GM12801 (cell line): ENCODE results near the gene BABAM1.

Source experiments
- TF ChIP-seq, protein P1 (sequence below): IDR thresholded peaks from one replicate; pipeline ENCODE4 v1.5.1; 2011; ENCODE audit warnings: control low read depth; ENCODE audit not compliant: insufficient read length; ENCODE audit errors: extremely low read depth

BABAM1 gene

GRCh38 chr19:17245535-17245984 is 21.7 kb upstream of the BABAM1 start, which contains the start of gene NR2F6:
NR2F6 (minus strand) TSS chr19:17245919; CDS start chr19:17245220, 699 bp downstream.
- TF ChIP-seq, protein P1, sequence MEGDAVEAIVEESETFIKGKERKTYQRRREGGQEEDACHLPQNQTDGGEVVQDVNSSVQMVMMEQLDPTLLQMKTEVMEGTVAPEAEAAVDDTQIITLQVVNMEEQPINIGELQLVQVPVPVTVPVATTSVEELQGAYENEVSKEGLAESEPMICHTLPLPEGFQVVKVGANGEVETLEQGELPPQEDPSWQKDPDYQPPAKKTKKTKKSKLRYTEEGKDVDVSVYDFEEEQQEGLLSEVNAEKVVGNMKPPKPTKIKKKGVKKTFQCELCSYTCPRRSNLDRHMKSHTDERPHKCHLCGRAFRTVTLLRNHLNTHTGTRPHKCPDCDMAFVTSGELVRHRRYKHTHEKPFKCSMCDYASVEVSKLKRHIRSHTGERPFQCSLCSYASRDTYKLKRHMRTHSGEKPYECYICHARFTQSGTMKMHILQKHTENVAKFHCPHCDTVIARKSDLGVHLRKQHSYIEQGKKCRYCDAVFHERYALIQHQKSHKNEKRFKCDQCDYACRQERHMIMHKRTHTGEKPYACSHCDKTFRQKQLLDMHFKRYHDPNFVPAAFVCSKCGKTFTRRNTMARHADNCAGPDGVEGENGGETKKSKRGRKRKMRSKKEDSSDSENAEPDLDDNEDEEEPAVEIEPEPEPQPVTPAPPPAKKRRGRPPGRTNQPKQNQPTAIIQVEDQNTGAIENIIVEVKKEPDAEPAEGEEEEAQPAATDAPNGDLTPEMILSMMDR: no peak

- TF ChIP-seq, protein P1: no peak
These were observed 20.4 kb upstream of the BABAM1 start for GRCh38 chr19:17246681-17247425.

GRCh38 chr19:17248011-17248776 is 19.0 kb upstream of the BABAM1 start:
- TF ChIP-seq, protein P1: no peak

- TF ChIP-seq, protein P1: no peak
These were observed 17.2 kb upstream of the BABAM1 start for GRCh38 chr19:17249887-17250548.

DNA sequence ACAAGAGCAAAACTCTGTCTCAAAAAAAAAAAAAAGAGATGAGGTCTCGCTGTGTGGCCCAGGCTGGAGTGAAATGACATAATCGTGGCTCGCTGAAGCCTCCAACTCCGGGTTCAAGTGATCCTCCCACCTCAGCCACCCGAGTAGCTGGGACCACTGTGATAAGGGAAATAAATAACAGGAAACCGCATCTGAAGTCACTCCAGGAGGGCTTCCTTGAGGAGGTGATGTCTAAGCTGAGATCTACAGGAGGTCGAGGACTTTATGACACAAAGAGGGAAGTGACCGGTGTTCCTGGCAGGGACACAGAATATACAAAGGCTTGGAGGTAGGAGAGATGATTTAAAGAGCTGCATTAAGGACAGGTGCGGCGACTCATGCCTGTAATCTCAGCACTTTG is 12.6 kb upstream of the BABAM1 start:
- TF ChIP-seq, protein P1: no peak

DNA sequence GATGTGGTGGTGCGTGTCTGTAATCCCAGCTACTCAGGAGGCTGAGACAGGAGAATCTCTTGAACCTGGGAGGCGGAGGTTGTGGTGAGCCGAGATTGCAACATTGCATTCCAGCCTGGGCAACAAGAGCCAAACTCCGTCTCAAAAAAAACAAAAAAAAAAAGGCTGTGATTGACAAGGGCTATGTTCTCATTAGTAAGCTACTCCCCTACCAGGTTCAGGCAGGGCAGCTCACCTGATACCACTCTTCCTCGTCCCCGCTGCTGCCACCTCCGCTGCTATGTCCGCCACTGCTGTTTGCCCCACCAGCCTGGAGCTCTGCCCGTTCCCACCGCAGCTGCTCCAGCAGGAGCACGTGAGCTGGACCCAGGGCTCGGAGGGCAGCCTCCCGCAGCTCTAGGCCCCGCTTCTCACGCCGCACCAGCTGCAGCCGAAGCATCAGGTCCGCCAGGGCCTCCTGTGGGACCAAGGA is 12.1 kb upstream of the BABAM1 start:
- TF ChIP-seq, protein P1: no peak

- TF ChIP-seq, protein P1: no peak
These were observed 11.1 kb upstream of the BABAM1 start for GRCh38 chr19:17256130-17256529.
